Body of pancreas (tissue), 4 donors: ENCODE data around the gene TP53AIP1.

ENCODE experiments used
- POLR2A ChIP-seq, 3 donors: fragments of 450-650 bp; IDR thresholded peaks; one replicate each; pipeline ENCODE4 v1.6.1; 2016; ENCODE audit warnings: antibody characterized with exemption in 3 of 3, mild to moderate bottlenecking in 2 of 3
- TF ChIP-seq, protein P1 (sequence below), 7 experiments: fragments of 450-650 bp in 4 of 7; fragments of 200-600 bp in 3 of 7; sonication (generic) in 3 of 7; IDR thresholded peaks; one replicate each; pipeline ENCODE4 v1.5.1; 2016 to 2019; ENCODE audit warnings: antibody characterized with exemption in 7 of 7

GRCh38 chr11:128911239-128911638 lies 31.4 kb downstream of the TP53AIP1 start:
- TF ChIP-seq, protein P1, sequence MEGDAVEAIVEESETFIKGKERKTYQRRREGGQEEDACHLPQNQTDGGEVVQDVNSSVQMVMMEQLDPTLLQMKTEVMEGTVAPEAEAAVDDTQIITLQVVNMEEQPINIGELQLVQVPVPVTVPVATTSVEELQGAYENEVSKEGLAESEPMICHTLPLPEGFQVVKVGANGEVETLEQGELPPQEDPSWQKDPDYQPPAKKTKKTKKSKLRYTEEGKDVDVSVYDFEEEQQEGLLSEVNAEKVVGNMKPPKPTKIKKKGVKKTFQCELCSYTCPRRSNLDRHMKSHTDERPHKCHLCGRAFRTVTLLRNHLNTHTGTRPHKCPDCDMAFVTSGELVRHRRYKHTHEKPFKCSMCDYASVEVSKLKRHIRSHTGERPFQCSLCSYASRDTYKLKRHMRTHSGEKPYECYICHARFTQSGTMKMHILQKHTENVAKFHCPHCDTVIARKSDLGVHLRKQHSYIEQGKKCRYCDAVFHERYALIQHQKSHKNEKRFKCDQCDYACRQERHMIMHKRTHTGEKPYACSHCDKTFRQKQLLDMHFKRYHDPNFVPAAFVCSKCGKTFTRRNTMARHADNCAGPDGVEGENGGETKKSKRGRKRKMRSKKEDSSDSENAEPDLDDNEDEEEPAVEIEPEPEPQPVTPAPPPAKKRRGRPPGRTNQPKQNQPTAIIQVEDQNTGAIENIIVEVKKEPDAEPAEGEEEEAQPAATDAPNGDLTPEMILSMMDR (IDR thresholded peaks at IDR 0.05): no peak
- TF ChIP-seq POLR2A (IDR thresholded peaks at IDR 0.05): no peak
